ENCODE data around the gene ELFN2. TPM values are rescaled to one million over a fixed set of nuclear protein-coding genes. Genes with fewer than 3 reads are reported as not detected.

ELFN2 gene
- total RNA-seq, 2 experiments from 2014 or later = 0.63 to 1.8 TPM

GRCh38 chr22:37371911-37372310 is 55.4 kb downstream of the ELFN2 start:
- no peaks in the 10 kb centered on the region for H3K9me2 ChIP-seq (ENCODE audit: insufficient read depth, low read length)
- intact Hi-C loops (cut with micrococcal nuclease; ENCODE audit: unreplicated experiment) = no loop called here
- CTCF ChIA-PET (ENCODE audit: unreplicated experiment) = interaction anchor here (0.6 kb wide), 1 partner anchor 177 kb away, joined by 3 read pairs; no protein-coding TSS in a partner anchor
- no peaks in the 10 kb centered on the region for H4K20me1 ChIP-seq (ENCODE audit: insufficient read depth, low read length)
- H3K79me2 ChIP-seq (ENCODE audit: insufficient read depth, low read depth, low read length) = no peaks in the 10 kb centered on the region
- H3K4me3 ChIP-seq (ENCODE audit: low read depth, low read length, poor library complexity, severe bottlenecking) = no peak overlapping the region
- no peak overlapping the region for H3K27ac ChIP-seq (ENCODE audit: low read depth, low read length, poor library complexity, severe bottlenecking)
- BruUV-seq (replicated peaks) = no TSS peak
- no peak for TF ChIP-seq EZH2phosphoT487 (IDR thresholded peaks at IDR 0.05; ENCODE audit: borderline replicate concordance, low read depth, low read length)
- TF ChIP-seq, protein P1, sequence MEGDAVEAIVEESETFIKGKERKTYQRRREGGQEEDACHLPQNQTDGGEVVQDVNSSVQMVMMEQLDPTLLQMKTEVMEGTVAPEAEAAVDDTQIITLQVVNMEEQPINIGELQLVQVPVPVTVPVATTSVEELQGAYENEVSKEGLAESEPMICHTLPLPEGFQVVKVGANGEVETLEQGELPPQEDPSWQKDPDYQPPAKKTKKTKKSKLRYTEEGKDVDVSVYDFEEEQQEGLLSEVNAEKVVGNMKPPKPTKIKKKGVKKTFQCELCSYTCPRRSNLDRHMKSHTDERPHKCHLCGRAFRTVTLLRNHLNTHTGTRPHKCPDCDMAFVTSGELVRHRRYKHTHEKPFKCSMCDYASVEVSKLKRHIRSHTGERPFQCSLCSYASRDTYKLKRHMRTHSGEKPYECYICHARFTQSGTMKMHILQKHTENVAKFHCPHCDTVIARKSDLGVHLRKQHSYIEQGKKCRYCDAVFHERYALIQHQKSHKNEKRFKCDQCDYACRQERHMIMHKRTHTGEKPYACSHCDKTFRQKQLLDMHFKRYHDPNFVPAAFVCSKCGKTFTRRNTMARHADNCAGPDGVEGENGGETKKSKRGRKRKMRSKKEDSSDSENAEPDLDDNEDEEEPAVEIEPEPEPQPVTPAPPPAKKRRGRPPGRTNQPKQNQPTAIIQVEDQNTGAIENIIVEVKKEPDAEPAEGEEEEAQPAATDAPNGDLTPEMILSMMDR (conservative IDR thresholded peaks at IDR 0.05; ENCODE audit: low read length) = no peak
- H3K4me2 ChIP-seq (ENCODE audit: low read length) = peak overlapping the region; percentile 63; the same call in 1 of the 2 replicates
- no peaks in the 10 kb centered on the region for H3K9me3 ChIP-seq (ENCODE audit: low read length)
- no peak overlapping the region for H2AFZ ChIP-seq (ENCODE audit: low read length)
- no peaks in the 10 kb centered on the region for H3K36me3 ChIP-seq (ENCODE audit: insufficient read depth, low read length)
- POLR2A ChIA-PET = interaction anchor here (1.5 kb wide), 1 partner anchor 9 kb away, joined by 4 read pairs; no protein-coding TSS in a partner anchor
- no peak for DNase-seq (ENCODE audit: low spot score)
- peaks cover 63% of the 10 kb centered on the region for H3K4me1 ChIP-seq (ENCODE audit: insufficient read depth, low read length, poor library complexity, severe bottlenecking)

DNA sequence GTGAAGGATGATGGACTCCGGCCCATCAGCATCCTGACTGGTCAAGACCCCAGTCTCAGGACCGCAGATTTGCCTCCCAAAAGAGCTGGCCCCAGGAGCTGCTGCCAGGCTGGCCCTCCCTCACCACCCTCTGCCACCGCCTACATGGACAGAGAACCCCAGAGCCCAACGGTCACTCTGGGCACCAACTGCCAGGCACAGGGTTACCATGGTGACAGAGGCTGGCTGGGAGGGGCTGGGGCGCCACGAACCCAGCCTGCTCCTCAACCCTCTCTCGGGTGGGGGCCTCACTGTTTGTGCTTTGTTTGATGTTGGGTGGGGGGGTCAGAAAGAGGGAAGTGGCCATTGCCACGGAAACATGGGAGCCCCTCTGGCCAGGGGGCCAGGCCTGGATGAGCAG is 55.8 kb downstream of the ELFN2 start:
- Histone ChIP-seq H3K27ac (ENCODE audit: low read depth, low read length, poor library complexity, severe bottlenecking) (peak overlapping the region; percentile 64), H2AFZ (ENCODE audit: low read length) (no peak overlapping the region), H3K9me2 (ENCODE audit: insufficient read depth, low read length) (no peaks in the 10 kb centered on the region), H3K9me3 (ENCODE audit: low read length) (no peaks in the 10 kb centered on the region), H3K79me2 (ENCODE audit: insufficient read depth, low read depth, low read length) (no peaks in the 10 kb centered on the region), H3K4me3 (ENCODE audit: low read depth, low read length, poor library complexity, severe bottlenecking) (no peak overlapping the region), H4K20me1 (ENCODE audit: insufficient read depth, low read length) (no peaks in the 10 kb centered on the region), H3K4me2 (ENCODE audit: low read length) (peak overlapping the region; percentile 63), H3K4me1 (ENCODE audit: insufficient read depth, low read length, poor library complexity, severe bottlenecking) (peaks cover 63% of the 10 kb centered on the region), H3K36me3 (ENCODE audit: insufficient read depth, low read length) (no peaks in the 10 kb centered on the region)
- no peak for DNase-seq (ENCODE audit: low spot score)
- intact Hi-C loops (cut with micrococcal nuclease; ENCODE audit: unreplicated experiment) = no loop called here
- POLR2A ChIA-PET = interaction anchor here (1.5 kb wide), 1 partner anchor 9 kb away, joined by 4 read pairs; no protein-coding TSS in a partner anchor
- BruUV-seq (replicated peaks) = no TSS peak
- CTCF ChIA-PET (ENCODE audit: unreplicated experiment) = interaction anchor here (0.6 kb wide), 1 partner anchor 8 kb away, joined by 3 read pairs; no protein-coding TSS in a partner anchor
- no peak for TF ChIP-seq EZH2phosphoT487 (IDR thresholded peaks at IDR 0.05; ENCODE audit: borderline replicate concordance, low read depth, low read length)
- TF ChIP-seq, protein P1 (conservative IDR thresholded peaks at IDR 0.05; ENCODE audit: low read length) = no peak

DNA sequence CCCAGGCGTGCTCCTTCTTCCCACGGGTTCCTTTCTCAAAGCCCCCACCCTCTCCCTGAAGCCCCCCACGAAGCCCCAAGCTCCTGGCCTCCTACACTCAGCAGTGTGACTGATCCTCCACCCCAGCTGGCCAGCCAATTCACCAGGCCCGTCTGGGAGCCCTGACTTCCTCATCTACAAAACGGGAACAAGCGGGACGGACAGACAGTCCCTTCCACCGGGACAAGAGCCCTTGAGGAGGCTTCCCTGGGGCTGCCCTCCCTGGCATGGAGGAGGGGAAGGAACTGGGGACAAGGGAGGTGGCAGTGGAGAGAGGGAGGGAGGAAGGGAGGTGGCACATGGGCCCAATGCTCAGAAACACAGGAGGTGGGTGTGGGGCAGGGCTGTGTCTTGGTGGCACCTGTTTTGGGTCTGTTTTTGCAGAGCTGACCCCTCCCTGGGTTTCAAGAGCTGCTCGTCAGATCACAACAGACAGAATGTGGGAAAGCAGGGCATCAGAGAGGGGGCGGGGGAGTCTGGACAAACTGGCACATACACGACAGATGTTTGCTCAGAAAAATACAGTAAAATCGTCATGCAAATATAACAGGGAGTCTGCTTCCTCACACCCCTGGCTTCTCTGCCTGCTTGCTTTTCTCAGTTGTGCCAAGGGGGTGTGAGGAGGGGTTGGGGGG is 56.8 kb downstream of the ELFN2 start:
- Histone ChIP-seq H3K4me3 (ENCODE audit: low read depth, low read length, poor library complexity, severe bottlenecking) (peak overlapping the region; percentile 8), H3K4me2 (ENCODE audit: low read length) (peak overlapping the region; percentile 63), H3K9me3 (ENCODE audit: low read length) (no peaks in the 10 kb centered on the region), H2AFZ (ENCODE audit: low read length) (peak overlapping the region; percentile 66), H3K9me2 (ENCODE audit: insufficient read depth, low read length) (no peaks in the 10 kb centered on the region), H3K4me1 (ENCODE audit: insufficient read depth, low read length, poor library complexity, severe bottlenecking) (peaks cover 63% of the 10 kb centered on the region), H3K36me3 (ENCODE audit: insufficient read depth, low read length) (no peaks in the 10 kb centered on the region), H3K79me2 (ENCODE audit: insufficient read depth, low read depth, low read length) (no peaks in the 10 kb centered on the region), H4K20me1 (ENCODE audit: insufficient read depth, low read length) (no peaks in the 10 kb centered on the region), H3K27ac (ENCODE audit: low read depth, low read length, poor library complexity, severe bottlenecking) (peak overlapping the region; percentile 64)
- no TSS peak for BruUV-seq (replicated peaks)
- intact Hi-C loops (cut with micrococcal nuclease; ENCODE audit: unreplicated experiment) = no loop called here
- no peak for TF ChIP-seq EZH2phosphoT487 (IDR thresholded peaks at IDR 0.05; ENCODE audit: borderline replicate concordance, low read depth, low read length)
- DNase-seq (ENCODE audit: low spot score) = peak; percentile 75
- ChIA-PET POLR2A (interaction anchor here (1.5 kb wide), 1 partner anchor 10 kb away, joined by 4 read pairs; no protein-coding TSS in a partner anchor), CTCF (ENCODE audit: unreplicated experiment) (no interaction called here)

Data from OCI-LY7 (cell line).